ENCODE data around the gene BCCIP.

DNA sequence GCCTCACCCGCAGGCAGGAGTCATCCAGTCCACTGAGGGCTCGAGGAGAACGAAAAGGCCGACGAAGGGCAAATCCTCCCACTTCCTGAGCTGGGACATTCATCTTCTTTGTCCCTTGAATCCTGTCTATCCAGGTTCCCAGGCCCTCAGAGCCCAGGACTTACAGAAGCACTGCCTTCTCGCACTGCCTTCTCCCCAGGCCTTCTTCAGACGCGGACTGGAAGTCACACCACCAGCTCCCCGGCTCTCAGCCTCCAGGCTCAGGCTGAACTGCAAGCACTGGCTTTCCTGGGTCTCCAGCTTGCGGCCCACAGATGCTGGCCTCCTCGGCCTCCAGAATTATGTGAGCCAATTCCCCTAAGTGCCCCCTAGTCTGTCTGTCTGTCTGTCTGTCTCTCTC, 41.3 kb upstream of the BCCIP start:
- TF ChIP-seq, protein P1, sequence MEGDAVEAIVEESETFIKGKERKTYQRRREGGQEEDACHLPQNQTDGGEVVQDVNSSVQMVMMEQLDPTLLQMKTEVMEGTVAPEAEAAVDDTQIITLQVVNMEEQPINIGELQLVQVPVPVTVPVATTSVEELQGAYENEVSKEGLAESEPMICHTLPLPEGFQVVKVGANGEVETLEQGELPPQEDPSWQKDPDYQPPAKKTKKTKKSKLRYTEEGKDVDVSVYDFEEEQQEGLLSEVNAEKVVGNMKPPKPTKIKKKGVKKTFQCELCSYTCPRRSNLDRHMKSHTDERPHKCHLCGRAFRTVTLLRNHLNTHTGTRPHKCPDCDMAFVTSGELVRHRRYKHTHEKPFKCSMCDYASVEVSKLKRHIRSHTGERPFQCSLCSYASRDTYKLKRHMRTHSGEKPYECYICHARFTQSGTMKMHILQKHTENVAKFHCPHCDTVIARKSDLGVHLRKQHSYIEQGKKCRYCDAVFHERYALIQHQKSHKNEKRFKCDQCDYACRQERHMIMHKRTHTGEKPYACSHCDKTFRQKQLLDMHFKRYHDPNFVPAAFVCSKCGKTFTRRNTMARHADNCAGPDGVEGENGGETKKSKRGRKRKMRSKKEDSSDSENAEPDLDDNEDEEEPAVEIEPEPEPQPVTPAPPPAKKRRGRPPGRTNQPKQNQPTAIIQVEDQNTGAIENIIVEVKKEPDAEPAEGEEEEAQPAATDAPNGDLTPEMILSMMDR (IDR thresholded peaks at IDR 0.05), result no peak
- no peak for TF ChIP-seq EZH2 (IDR thresholded peaks at IDR 0.05; ENCODE audit: borderline replicate concordance, insufficient read depth, low read depth, low read length, poor library complexity, severe bottlenecking)

Data from B cell (primary cell).